NCI-H2029 (cell line): ENCODE data around the gene PDE9A.

Experiments used
- DNase-seq: peaks from one replicate; lab custom pipeline; 2025; lab: John Stamatoyannopoulos, UW

The PDE9A gene

DNA sequence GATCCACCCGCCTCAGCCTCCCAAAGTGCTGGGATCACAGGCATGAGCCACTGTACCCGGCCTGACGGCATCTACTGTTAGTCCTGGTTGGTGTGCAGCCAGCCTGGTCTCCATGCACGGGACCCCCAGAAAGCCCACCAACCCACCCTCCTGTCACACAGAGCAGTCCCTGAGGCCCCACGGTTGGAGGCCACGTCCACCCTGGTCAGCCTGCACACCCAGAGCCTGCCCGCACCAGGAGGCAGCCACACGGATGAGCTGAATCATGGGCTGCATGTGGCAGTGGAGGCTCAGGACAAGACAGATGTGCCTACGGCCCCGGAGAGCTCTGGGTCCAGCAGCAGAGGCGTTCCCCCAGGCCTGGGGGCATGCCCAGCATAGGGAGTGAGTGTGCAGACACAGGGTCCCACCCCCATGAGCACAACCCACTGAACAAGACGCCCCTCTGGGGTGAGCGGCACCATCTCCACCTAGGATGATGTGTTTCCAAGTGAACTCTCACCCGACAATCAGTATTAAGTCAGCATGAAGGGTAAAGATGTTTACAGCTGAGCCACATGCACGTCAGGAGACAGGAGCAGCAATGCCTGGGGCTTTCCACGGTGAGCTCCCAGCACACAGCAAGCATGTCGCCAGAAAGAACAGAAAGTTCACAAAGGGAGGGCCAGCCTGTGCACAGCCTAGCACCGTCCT lies 123.8 kb downstream of the PDE9A start:
- DNase-seq = no peak

DNA sequence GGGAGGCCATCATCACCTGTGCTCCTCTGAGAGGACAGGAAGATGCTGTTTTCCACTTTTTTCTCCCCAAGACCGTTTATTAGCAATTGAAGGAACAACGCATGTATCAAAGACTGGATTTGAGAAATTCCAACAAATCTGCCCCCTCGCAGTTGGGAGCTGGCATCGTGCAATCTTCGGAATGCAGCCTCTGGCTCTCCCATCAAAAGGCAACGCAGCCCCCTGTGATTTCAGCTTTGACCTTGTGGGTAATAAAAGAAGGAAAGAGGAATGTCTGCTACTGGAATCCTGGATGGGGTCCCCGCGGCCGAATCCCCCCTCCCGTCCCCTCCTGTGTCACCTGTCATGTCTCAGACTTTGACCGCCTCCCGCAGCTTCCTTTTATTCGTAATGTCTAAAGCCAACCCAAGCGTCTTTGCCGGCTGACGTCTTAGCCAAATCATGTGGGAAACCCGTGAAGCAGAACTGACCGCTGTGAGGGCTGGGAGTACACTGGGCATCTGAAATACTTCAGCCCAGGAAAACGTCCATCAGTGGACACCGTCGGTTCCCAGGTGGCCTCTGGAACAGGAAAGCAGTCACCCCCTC lies 124.4 kb downstream of the PDE9A start:
- DNase-seq = no peak

DNA sequence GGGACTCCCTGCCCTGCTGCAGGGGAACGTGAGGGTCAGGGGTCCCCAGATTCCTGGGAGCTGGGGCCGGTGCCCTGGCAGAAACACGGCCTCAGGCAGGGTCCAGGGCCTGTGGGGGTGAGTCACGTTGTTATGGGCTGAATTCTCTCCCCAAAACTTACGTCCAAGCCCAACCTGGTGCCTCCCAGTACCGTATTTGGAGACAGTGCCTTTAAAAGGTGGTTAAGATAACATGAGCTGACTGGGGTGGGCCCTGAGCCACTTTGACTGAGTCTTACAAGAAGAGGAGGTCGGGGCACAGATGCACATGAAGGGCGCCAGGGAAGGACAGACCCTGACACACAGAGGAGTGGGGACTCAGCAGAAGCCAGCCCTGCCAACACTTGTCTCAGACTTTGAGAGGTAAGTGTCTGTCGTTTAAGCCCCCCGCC lies 126.0 kb downstream of the PDE9A start:
- no peak for DNase-seq

DNA sequence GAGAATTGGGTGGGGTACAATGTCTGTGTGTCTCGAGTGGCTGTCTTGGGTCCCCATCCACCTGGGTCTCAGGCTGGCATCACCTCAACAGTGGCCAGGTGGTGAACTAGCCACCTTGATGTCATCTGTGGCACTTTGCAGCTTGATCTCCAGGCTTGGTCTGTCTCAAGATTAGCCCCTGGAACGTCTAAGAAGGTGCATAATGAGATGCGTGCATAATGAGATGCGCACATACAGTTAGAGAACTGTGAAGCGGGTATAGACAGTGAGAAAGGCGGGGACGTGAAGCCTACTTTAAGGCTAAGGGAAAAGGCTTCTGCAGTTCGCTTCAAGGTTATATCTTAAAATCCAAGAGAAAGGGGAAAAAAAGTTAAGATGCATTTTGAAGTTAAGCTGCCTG lies 127.2 kb downstream of the PDE9A start:
- DNase-seq = no peak

DNA sequence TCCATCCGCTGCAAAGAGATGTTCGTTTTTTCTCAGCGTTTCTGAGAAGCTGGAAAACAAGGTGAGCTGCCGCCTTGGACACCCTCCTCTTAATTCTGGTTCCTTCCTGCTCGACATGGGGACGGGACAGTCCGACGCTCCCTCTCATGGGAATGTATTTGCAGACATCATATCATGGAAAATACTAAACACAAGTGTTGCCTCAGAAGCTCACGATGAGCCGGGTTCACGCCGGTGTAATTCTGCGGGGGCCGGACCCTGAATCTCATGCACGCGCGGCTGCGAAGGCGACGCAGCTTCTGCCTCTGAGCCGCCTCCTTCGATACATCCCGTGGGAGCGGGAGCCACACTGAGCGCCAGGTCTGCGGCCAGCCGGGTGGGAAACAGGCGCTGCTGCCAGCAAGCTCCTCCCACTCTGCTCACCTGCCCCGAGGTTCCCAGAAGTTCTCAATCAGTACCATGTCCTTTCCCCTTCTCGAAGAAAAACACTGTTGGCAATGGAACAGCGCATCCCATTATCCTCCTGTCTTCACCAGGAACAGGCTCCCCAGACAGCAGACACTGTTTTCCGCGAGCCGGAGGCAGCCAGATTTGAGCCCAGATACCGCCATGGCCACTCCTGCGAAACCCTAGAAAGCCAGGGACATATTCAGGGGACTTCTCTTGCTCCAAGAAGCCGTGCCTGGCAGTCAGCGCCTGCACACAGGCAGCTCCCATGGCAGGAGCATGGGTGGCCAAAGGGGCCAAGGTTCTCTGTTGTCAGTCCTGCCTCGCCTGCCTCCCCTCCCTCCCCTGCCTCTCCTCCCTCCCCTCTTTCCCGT lies 127.9 kb downstream of the PDE9A start:
- DNase-seq = peak; percentile 53

DNA sequence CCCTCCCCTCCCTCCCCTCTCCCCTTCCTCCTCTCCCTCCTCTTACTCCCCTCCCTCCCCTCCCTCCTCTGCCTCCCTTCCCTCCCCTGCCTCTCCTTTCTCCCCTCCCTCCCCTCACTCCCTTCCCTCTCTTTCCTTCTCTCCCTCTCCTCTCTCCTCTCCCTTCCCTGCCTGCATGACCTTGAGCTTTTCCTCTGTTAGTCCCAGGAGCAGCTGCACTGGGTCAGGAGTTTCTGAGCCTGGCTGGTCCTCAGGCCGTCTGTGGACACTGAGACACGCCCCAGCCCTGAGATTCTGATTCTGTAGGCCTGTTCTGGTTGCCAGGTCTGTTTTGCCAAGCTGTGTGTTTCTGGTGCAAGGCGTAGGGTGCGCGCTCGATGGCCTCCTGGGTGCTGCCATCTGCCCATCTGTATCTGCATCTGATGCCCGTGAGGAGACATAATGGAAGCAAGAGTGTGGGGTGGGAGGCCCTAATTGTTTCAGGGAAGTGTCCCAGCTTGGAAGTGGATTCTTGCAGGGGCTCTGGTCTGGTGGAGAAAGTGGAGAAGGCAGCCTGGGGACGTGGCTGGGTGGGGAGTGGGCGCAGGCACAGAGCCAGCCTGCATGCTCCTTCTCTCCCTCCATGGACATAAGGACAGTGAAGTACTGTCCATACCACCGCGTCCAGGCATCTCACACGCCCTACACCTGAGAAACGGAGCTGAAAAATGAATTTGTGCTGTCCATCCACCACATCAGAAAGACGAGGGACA lies 128.7 kb downstream of the PDE9A start:
- DNase-seq = no peak

DNA sequence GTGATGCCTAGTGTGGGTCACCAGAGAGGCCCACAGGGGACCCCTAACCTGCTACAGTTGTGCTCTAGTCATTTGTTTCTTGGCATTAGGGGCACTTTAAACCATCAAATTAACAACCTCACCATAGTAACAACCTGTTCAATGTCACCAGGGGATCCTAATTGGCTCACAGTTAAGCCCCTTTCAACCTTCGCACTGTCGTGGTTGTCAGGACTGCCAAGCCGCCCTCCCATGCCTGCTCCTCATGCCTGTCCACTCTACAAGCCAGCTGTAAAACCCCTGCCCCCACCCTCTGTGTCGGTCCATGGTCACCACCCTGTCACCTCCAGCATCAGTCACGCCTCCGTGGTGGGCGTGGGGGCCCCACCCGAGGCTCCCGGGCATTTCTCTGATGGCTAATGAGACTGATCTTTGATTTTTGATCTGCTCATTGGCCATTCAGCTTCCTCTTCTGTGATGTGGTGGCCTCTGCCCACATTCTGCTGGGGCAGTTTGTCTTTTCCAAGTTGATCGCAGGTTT lies 129.4 kb downstream of the PDE9A start:
- DNase-seq = no peak

DNA sequence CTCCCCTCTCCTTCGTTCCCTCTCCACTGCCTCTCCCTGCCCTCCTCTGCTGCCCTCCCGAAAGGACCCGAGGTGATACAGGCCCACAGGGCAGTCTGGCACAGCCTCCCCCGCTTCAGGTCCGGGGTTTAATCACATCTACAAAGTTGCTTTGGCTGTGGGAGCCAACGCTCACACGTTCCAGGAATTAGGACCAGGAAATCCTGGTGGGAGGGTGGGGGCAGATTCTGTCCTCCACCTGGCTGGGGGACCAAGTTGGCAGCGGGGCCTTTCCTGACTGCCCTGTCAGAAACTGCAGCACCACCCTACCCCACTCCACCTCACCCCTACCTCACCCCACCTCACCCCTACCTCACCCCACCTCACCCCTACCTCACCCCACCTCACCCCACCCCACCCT lies 130.9 kb downstream of the PDE9A start:
- no peak for DNase-seq

DNA sequence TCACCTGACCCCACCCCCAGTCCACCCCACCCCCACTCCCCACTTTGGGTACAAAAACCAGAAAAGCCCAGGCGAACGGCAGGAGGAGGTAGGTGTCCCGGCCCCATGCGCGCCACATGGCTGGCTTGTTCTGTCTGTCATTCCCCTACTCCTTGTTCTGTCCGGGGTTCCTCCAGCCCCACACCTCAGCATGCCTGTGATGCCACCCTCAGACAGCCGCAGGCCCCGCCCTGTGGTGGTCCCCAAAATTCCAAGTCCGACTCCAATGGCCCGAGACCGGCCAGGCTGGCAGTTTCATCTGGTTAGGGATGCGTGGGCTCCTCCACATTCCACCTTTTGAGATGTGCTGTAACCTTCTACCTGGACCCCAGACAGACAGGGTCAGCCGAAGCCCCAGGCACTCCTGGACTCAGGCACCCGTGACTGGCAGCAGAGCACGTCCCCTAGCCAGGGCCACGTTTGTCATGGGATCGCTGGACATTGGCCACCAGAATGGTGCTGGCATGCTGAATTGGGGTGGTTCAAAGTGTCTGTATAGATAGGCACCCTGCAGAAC lies 131.6 kb downstream of the PDE9A start:
- no peak for DNase-seq

DNA sequence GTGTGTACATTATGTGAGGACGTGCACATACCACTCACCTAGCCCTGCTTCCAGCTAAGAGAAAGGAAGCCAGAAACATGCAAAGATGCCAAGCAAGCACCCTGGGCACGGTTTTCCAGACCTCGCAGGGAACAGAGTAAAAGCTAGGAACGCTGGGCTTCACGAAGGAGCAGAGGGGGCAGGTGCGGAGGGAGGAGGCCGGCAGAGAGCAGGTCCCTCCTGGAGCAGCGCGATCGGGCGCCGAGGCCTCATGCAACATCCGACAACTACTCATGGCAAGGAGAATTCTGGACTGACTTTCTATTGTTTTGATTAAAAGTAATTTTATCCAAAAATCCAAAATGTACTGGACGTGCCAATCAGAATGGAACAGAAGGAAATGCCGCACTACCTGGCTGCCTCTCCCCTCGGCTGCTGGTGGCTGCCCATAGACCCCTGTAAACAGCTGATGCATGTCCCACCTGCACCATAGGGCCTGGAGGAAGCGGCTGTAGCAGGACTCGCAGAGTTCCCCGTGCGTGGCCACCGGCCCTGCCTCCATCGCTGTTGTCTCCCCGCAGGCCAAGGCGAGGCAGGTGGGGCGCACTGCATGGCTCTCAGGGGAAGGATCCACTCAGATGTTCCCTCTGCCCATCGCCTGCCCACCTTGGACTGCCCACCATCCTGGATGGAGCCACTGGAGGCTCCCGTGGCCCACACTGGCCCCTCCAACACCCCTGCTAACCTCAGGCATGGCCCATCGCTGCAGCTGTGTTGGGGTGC lies 132.4 kb downstream of the PDE9A start:
- no peak for DNase-seq

DNA sequence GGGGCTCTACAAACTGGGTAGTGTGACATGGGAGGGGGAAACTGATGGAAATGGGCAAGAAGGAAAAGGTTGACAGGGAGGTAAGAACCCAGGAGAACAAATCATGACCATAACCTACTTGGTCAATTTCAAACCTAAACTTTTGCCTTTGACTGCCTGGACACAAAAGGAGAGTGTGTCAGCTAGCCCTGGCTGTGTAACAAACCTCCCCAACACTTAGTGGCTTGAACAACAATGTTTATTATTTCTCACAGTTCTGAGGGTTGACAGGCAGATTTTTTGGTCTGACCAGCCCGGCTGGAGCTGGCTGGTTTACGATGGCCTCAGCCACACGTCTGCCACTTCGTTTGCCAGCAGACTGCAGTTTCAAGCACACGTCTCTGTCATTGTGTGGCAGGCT lies 133.5 kb downstream of the PDE9A start:
- DNase-seq = no peak

DNA sequence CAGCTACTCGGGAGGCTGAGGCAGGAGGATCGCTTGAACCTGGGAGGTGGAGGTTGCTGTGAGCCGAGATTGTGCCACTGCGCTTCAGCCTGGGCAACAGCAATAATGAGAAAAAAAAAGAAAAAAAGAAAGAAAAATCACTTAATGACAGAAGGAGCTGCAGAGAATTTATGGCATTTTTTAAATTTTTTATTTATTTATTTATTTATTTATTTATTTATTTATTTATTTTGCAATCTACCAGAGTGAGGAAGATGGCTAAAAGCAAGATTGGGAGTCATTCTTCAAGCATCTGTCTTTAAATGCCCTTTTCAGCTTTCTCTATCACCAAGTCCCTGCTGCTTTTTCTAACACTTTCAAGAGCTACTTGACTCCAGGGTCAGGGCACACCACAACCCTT lies 134.2 kb downstream of the PDE9A start:
- no peak for DNase-seq

DNA sequence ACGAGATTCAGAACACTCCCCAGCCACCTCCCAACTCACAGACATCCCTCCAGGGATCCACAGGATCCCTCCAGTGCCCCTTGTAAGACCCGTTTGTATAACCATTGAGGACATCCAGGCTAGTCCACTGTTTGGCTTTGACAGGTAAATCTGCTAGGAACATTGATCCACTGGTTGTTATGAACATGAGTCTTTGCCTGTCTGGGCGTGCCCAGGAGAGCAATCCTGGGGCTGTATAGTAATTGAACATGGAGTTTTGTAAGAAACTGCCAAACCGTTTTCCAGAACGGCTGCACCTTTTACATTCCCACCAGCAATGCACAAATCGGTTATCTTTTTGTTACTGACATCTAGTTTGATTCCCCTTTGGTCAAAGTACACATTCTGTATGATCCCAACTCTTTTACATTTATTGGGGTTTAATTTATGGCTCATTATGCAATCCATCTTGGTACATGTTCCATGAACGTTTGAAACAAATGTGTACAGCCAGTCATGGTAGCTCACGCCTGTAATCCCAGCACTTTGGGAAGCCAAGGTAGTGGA lies 137.2 kb downstream of the PDE9A start:
- DNase-seq = no peak

DNA sequence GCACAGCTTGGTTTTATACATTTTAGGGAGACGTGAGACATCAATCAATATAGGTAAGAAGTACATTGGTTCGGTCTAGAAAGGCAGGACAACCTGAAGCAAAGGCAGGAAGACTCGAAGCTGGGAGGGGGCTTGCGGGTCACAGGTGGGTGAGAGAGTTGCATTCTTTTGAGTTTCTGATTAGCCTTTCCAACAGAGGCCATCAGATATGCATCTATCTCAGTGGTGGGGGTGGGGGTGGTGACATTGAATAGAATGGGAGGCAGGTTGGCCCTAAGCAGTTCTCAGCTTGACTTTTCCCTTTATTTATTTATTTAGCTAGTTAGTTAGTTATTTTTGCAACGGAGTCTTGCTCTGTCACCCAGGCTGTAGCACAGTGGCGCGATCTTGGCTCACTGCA lies 140.4 kb downstream of the PDE9A start:
- DNase-seq = no peak

DNA sequence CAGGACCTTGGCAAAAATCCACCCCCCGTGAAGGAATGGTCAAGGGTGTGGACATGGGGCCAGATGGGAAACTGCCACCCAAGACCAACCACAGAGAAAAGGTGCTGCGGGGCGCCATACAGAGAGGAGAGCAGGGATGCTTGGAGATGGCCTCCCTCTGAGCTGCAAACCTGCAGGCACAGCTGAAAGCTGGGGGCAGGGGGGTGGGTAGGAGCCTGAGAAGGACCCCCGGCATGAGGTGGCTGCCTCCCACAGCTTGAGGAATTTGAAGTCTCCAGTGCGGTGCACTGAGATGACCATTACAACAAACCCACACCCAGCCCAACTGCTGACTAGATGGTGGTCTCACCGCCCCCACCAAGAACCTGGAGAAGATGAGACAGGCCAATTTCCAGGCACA lies 141.1 kb downstream of the PDE9A start:
- no peak for DNase-seq

DNA sequence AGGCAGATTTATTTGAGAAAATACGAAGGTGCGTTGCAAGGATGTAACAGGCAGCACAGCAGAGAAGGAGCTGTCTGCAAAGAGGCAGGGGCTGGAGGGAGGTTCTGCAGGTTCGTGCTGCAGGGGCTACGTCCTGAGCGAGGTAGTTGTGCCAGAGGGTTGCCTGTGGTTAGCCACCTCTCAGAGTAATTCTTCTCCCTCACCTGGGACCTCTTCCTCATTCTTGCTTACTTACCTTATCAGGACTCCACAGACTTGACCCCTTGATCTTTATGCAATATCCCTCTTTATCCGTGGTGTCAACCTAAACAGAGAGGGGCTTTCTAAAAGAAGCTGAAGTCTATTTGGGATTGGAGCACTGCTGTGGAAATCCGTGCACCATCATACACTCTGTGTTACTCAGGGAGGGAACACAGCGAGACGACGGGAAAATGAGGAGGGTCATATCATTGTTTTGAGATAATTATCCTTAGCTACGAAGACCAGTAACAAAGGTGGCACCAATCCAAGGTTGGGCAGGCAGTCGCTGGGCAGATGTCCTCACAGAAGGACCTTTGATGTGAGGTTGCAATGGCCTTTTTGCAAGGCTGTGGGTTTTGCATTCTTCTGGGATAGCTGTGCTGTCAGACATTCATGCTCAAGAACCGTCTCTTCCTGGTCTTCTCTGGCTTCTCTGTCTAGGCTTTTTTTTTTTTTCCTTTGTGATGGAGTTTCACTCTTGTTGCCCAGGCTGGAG lies 143.1 kb downstream of the PDE9A start:
- no peak for DNase-seq

DNA sequence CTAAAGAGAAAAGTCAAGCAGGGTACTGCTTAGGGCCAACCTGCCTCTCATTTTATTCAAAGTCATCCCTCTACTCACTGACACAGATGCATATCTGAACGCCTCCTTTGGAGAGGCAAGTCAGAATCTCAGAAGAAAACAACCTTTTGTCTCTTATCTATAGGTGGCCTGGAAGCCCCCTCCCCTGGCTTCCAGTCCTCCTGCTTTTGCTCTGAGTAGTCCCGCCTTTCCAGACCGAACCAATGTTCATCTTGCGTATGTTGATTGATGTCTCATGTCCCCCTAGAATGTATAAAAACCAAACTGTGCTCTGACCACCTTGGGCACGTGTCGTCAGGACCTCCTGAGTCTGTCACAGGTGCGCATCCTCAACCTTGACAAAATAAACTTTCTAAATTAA lies 144.1 kb downstream of the PDE9A start:
- no peak for DNase-seq

DNA sequence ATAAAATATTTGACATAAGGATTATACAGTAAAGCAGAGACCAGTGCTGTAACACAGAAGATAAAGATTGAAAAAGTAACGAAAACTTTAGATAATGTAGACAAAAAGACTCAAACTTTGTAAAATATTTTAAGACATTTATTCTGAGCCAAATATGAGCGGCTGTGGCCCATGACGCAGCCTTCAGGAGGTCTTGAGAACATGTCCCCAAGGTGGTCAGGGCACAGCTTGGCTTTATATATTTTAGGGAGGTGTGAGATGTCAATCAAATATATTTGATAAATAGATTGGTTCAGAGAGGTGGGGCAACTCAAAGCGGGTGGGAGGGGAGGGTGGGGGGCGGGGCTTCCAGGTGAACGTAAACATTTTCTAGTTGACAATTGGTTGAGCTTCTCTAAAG lies 144.7 kb downstream of the PDE9A start:
- no peak for DNase-seq

DNA sequence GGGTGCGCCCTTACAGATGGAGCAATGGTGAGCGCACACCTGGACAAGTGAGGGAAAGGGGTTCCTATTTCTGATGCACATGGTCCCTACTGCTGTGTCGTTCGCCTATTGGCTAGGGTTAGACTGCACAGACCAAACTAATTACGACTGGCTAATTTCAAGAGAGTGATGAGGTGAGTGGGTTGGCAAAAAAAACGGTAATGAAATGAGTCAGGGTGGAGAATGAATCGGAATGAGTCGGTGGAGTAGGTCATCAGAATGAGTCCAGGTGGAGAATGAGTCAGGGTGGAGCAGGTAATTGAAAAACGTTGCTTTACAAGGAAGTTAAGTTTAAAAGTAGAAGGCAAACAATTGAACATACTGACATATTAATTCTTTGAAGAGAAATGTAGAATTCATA lies 146.1 kb downstream of the PDE9A start:
- DNase-seq = no peak

DNA sequence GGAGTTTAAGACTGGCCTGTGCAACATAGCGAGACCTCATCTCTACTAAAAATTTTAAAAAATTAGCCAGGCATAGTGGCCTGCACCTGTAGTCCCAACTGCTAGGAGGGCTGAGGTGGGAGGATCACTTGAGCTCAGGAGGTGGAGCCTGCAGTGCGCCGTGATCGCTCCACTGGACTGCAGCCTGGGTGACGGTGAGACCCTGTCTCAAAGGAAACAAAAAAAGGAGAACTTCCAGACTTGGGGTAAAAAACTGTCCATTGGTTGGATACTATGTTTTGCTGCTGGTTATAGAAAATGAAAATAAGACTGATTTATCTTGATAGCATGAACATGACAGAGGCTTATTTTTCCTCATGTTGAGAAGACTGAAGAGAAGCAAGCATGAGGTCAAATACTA lies 146.5 kb downstream of the PDE9A start:
- no peak for DNase-seq
